HG02588 (cell line): ENCODE measurements around the gene PKP4.

Experiments used
- ATAC-seq: cut with Tn5 transposase; IDR thresholded peaks from one replicate; pipeline ENCODE4 v1.9.1; 2021; ENCODE audit warnings: mild to moderate bottlenecking, moderate library complexity; ENCODE audit not compliant: unreplicated experiment

Gene PKP4

DNA sequence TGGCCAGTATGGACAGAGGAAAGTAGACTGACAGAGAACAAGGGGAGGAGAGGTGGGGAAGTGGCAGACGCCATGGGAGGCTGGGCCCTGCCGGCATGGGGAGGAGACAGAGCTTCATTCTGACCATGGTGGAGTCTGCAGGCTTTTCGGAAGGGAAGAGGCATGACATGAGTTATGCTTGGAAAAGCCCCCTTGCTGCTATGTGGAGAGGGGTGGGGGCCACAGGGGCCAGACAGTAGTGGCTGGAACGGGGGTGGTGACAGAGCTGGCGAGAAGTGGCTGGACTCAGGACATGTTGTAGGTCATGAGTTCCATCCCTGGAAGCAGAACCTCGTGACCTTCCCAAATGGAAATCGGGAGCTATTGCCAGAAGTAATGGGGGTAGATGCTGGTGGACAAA is 271.7 kb downstream of the PKP4 start:
- no peak for ATAC-seq

DNA sequence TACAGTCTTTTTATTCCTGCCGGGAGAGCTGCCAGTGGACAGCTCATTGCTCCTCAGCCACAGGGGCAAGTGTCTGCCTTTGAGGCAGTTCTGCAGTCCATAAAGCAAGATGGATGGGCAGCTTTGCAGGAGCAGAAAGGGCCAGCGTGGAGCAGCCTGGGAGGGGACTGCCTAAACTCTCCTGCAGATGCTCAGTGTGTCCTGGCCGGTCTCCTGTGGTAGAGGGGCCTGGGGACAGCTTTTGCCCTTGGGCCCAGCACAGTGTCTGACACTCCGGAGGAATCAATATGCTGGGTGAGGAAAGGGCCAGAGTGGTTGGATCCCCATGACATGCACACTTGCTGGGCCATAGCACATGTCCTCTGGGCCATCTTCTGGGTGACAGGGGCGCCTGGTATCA is 272.7 kb downstream of the PKP4 start:
- no peak for ATAC-seq

DNA sequence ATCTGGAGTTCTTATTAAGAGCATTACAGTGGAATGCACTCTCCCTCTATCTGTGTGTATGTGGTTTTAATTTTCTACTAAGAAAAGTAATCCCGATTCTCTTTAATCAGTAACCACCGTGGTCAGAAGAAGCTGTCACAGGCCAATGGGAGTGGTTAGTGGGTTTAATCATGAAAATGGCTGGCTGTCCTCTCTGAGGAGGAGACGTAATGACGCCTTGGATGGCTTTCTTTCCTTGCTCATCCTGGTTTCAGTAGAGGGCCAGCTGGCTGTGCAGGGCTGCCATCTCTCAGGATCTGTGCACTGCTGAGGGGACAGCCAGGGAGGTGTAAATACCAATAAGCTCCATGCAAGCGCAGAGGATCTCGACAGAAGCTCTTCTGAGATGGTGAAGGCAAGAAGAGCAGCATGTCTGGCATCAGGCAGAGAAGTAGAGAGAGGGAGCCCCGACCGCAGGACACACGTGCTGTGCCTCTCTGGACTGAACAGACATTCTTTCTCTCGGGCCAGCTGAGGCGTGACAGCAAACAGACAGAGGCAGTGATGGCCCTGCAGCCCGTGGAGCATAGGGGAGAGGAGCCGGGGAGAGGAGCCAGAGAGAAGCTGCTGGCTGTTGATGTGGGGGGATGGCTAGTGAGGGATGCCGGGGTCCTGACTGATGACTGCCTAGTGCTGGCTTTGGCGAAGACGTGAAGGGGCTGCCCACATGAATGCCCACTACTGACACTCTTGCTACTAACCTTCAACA is 273.3 kb downstream of the PKP4 start:
- no peak for ATAC-seq

DNA sequence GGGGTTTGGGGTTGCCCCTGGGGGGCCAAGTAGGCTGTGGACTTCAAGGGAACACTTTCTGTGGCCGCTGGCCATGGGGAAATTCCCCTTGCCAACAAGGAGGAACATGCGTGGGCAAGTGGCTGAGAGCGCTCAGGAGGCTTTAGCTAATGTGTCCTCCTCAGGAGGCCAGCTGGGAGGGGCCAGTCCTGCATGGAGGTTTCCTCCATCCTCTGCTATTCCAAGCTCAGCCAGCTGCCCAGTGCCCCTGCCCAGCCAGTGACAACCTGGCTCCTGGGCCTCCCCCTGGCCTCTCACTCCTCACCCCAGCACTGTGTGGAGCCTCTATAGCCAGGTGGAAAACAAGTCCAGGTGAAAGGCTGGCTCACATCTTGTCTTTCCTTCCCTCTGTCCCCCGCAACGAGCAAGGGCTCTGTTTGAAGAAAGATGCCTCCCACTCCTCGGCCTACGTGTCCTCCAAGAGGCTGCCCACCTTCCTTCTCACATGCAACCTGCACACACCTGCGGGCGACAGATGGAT is 273.9 kb downstream of the PKP4 start:
- ATAC-seq: no peak

DNA sequence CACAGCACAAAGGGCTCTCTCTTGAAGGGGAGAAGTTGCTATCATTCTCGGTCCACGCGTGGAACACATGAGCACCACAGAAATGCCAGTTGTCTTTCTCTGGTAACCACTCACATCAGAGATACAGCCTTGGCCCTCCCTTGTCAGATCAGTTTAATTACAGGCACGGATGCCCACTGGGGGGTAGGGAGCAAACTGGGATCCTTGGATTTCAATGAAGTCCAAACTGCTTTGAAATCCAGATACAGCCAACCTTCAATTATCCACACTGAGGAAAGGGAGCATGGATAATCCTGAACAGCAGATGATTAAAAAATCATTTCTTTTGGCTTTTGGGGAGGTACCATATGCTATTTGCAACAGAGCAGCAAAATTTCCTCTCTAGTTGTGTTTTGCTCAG is 274.6 kb downstream of the PKP4 start:
- ATAC-seq: no peak
